CD14-positive monocyte (primary cell): ENCODE measurements around the gene HDAC7. TPM values are rescaled to one million over a fixed set of nuclear protein-coding genes. Genes with fewer than 3 reads are reported as not detected.
A peak's percentile ranks its signal among the peaks of the same experiment; 100 is the strongest.

Experiments used
- DNase-seq, 3 donors: peaks; one replicate each; pipeline ENCODE4 v3.0.0-alpha.2; 2011 to 2022
- H2AFZ ChIP-seq: 2 replicates; pipeline ENCODE4 v1.6.0; 2012; ENCODE audit warnings: mild to moderate bottlenecking, low read depth, low read length, inconsistent platforms; ENCODE audit not compliant: insufficient read depth, poor library complexity, severe bottlenecking
- H3K27ac ChIP-seq, 2 donors: 1 replicate in 1 of 2; 2 replicates in 1 of 2; pipeline ENCODE4 v1.5.1; 2012 to 2013; ENCODE audit warnings: low read length in 2 of 2, control low read depth in 1 of 2, inconsistent platforms in 1 of 2, low read depth in 1 of 2, mild to moderate bottlenecking in 1 of 2
- H3K27me3 ChIP-seq, 2 donors: one replicate each; pipeline versions ENCODE4 v1.6.0 to v1.6.1; 2011 to 2013; ENCODE audit warnings: low read length in 2 of 2; ENCODE audit not compliant: control insufficient read depth in 2 of 2, insufficient read depth in 2 of 2
- H3K36me3 ChIP-seq, 2 donors: replicated peaks in 1 of 2; 1 replicate in 1 of 2; 2 replicates in 1 of 2; pipeline versions ENCODE4 v1.5.1 to v1.6.1; 2012 to 2013; ENCODE audit warnings: low read length in 2 of 2, control low read depth in 1 of 2, inconsistent platforms in 1 of 2, mild to moderate bottlenecking in 1 of 2; ENCODE audit not compliant: insufficient read depth in 2 of 2, control insufficient read depth in 1 of 2
- H3K4me1 ChIP-seq, 2 donors: 1 replicate in 1 of 2; 2 replicates in 1 of 2; pipeline versions ENCODE4 v1.5.1 to v1.6.1; 2012 to 2013; ENCODE audit warnings: low read length in 2 of 2, control low read depth in 1 of 2, inconsistent platforms in 1 of 2, mild to moderate bottlenecking in 1 of 2, moderate library complexity in 1 of 2; ENCODE audit not compliant: insufficient read depth in 2 of 2, control insufficient read depth in 1 of 2
- H3K4me2 ChIP-seq: replicated peaks from 2 replicates; pipeline ENCODE3; 2012; ENCODE audit warnings: low read length, moderate library complexity, mild to moderate bottlenecking; ENCODE audit not compliant: poor library complexity, severe bottlenecking; ENCODE audit errors: extremely low read depth
- H3K4me3 ChIP-seq, 3 experiments: fragments of 200-600 bp in 1 of 3; sonication (generic) in 1 of 3; replicated peaks in 1 of 3; 1 replicate in 2 of 3; 2 replicates in 1 of 3; pipeline ENCODE4 v1.5.1; 2011 to 2013; ENCODE audit warnings: low read length in 3 of 3, mild to moderate bottlenecking in 3 of 3, control low read depth in 2 of 3, low read depth in 2 of 3, inconsistent platforms in 1 of 3, moderate library complexity in 1 of 3
- H3K79me2 ChIP-seq: 2 replicates; pipeline ENCODE4 v1.6.0; 2012; ENCODE audit warnings: mild to moderate bottlenecking, control low read depth, inconsistent platforms, low read length, moderate library complexity; ENCODE audit not compliant: insufficient read depth
- H3K9ac ChIP-seq: 2 replicates; pipeline ENCODE4 v1.6.0; 2017; ENCODE audit warnings: low read length, mild to moderate bottlenecking; ENCODE audit not compliant: insufficient read depth, poor library complexity, severe bottlenecking
- H3K9me3 ChIP-seq, 2 donors: replicated peaks in 1 of 2; 1 replicate in 1 of 2; 2 replicates in 1 of 2; pipeline versions ENCODE4 v1.5.1 to v1.6.1; 2012 to 2013; ENCODE audit warnings: low read length in 2 of 2, control low read depth in 1 of 2; ENCODE audit not compliant: control insufficient read depth in 1 of 2, insufficient read depth in 1 of 2
- H4K20me1 ChIP-seq: 2 replicates; pipeline ENCODE4 v1.6.0; 2012; ENCODE audit warnings: mild to moderate bottlenecking, low read length, control low read depth, moderate library complexity; ENCODE audit not compliant: insufficient read depth
- H3K27ac Mint-ChIP-seq, 7 donors: one replicate each; pipeline ENCODE4 v1.8.0; 2020; ENCODE audit warnings: mild to moderate bottlenecking in 7 of 7, mixed read lengths in 7 of 7, moderate library complexity in 6 of 7, inconsistent platforms in 2 of 7
- H3K27me3 Mint-ChIP-seq, 3 donors: one replicate each; pipeline ENCODE4 v1.8.0; 2021 to 2022; ENCODE audit warnings: low read depth in 3 of 3, mild to moderate bottlenecking in 3 of 3, mixed read lengths in 3 of 3, moderate library complexity in 3 of 3, inconsistent platforms in 1 of 3
- H3K36me3 Mint-ChIP-seq, 2 donors: one replicate each; pipeline ENCODE4 v1.8.0; 2020; ENCODE audit warnings: mixed read lengths in 2 of 2, inconsistent platforms in 1 of 2, mild to moderate bottlenecking in 1 of 2
- H3K4me1 Mint-ChIP-seq: one replicate; pipeline ENCODE4 v1.8.0; 2020; ENCODE audit warnings: mild to moderate bottlenecking, mixed read lengths
- H3K4me3 Mint-ChIP-seq, 2 donors: one replicate each; pipeline ENCODE4 v1.8.0; 2020; ENCODE audit warnings: mild to moderate bottlenecking in 2 of 2, mixed read lengths in 2 of 2, moderate library complexity in 1 of 2
- H3K9me3 Mint-ChIP-seq, 7 donors: one replicate each; pipeline ENCODE4 v1.8.0; 2020 to 2022; ENCODE audit warnings: mixed read lengths in 7 of 7, mild to moderate bottlenecking in 6 of 7, moderate library complexity in 6 of 7, inconsistent platforms in 2 of 7
- WGBS: methylation state at CpG from one replicate; pipeline ENCODE4 v1.1.5; 2013; ENCODE audit warnings: missing lambda C conversion rate; ENCODE audit not compliant: insufficient coverage; 5-methylcytosine and 5-hydroxymethylcytosine counted together
- intact Hi-C, 2 donors: fragments of 100-400 bp; cut with micrococcal nuclease; formaldehyde crosslinking; loops; one replicate each; pipeline versions ENCODE4 v1.15.0 to v1.15.1; 2023
- polyA plus RNA-seq, 3 donors: library from polyadenylated mRNA; depleted of rRNA in 1 of 3; unstranded in 2 of 3; stranded (reverse) in 1 of 3; fragments of 300-500 nt in 2 of 3; fragments of >200 nt in 1 of 3; fragmentation: Illumina TruSeq in 2 of 3; gene quantifications; 1 replicate in 2 of 3; 2 replicates in 1 of 3; pipeline ENCODE4 v1.2.3, GENCODE V29; 2012 to 2021
- TF ChIP-seq, protein P1 (sequence below): fragments of 200-600 bp; IDR thresholded peaks from one replicate; pipeline ENCODE4 v1.8.0; 2022; ENCODE audit warnings: antibody characterized with exemption, mild to moderate bottlenecking

The HDAC7 gene
- polyA plus RNA-seq, 3 donors: 5.9 to 79.2 (median 8.4) TPM

DNA sequence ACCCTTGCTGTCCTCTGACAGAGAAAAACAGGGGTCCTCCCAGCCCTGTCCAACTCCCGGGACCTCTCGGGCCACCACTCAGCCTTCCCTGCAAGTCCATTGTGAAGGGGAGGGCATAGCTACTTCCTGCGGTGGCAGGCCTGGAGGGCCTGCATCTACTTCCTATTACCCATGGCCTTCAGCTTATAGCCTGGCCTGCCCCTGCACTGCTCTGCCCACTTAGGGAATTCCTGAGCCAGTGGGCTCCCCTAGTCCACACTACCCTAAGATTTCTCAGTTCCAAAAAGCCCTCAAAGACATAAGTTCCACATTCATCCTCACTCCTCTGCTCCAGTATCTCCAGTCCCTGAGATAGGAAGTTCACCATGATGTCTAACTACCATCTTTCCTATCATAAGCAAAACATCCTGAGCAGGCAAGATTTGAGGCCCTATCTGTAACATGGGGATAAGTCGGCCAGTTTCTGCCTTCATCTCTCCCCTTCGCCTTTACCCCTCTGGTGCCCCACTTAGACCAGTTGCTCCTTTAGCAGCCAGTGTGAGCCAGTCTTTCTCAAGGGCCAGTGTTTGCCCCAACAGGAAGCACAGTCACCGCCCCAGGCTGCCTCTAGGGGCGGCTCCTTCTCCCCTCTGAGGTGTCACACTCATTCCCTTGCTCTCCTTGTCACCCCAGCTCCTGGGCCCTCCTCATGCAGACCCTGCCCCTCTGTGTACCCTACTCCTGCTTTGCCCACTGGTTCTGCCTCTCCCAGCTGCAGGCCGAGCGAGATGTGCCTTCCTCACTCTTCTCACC, 10.9 kb downstream of the HDAC7 start:
- peak overlapping the region; percentile 57 to 88 for H3K4me3 Mint-ChIP-seq
- 5% methylated on average over 5 of the region's 9 CpGs for WGBS
- peak overlapping the region; percentile 4 for H2AFZ ChIP-seq
- peak overlapping the region; percentile 87 to 91 for H3K27ac ChIP-seq
- peaks cover 89% of the 10 kb centered on the region for H3K4me1 Mint-ChIP-seq
- H3K79me2 ChIP-seq: peaks cover 98% of the 10 kb centered on the region
- H3K9me3 Mint-ChIP-seq: no peaks in the 10 kb centered on the region
- peak overlapping the region in 2 of 3 experiments; percentile 0 to 50 for H3K4me3 ChIP-seq
- peak overlapping the region; percentile 53 for H3K9ac ChIP-seq
- intact Hi-C loops: loop anchor here in 1 of 2 donors (2.0 kb wide), 1 partner anchor 14 kb away; no protein-coding TSS in a partner anchor
- H3K27me3 ChIP-seq: no peaks in the 10 kb centered on the region
- TF ChIP-seq, protein P1, sequence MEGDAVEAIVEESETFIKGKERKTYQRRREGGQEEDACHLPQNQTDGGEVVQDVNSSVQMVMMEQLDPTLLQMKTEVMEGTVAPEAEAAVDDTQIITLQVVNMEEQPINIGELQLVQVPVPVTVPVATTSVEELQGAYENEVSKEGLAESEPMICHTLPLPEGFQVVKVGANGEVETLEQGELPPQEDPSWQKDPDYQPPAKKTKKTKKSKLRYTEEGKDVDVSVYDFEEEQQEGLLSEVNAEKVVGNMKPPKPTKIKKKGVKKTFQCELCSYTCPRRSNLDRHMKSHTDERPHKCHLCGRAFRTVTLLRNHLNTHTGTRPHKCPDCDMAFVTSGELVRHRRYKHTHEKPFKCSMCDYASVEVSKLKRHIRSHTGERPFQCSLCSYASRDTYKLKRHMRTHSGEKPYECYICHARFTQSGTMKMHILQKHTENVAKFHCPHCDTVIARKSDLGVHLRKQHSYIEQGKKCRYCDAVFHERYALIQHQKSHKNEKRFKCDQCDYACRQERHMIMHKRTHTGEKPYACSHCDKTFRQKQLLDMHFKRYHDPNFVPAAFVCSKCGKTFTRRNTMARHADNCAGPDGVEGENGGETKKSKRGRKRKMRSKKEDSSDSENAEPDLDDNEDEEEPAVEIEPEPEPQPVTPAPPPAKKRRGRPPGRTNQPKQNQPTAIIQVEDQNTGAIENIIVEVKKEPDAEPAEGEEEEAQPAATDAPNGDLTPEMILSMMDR: peak; percentile 55
- H3K27me3 Mint-ChIP-seq: peaks cover 0 to 3% (median 2%) of the 10 kb centered on the region in 3 donors
- H3K36me3 Mint-ChIP-seq: peaks cover 28 to 39% of the 10 kb centered on the region in 2 donors
- DNase-seq: peak; percentile 75 to 90 (median 85)
- H3K9me3 ChIP-seq: no peaks in the 10 kb centered on the region
- H3K4me2 ChIP-seq: peak overlapping the region; percentile 55
- peaks cover 17% of the 10 kb centered on the region for H4K20me1 ChIP-seq
- H3K4me1 ChIP-seq: peaks cover 69 to 82% of the 10 kb centered on the region in 2 donors
- peak overlapping the region; percentile 94 to 98 (median 95) for H3K27ac Mint-ChIP-seq
- H3K36me3 ChIP-seq: peaks cover 11 to 23% of the 10 kb centered on the region in 2 donors

DNA sequence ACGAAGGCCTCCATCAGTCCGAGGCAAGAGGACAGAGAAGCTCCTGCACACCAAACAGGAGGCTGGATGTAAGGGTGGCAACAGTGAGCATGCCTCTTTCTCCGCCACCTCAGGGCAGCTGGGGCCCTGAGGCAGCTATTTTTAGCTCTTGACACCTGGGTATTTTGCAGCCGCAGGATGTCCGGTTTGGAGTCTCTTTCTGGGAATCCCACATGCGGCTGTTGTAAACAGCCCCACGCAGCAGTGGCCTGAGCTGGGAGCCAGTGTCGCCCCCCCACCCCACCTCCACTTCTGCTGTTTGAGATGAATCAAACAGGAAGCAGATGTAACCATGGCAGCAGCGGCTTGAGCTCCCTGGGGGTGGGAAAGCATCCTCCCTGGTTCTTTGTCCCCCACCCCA, 11.7 kb downstream of the HDAC7 start:
- H3K36me3 ChIP-seq: peaks cover 11 to 24% of the 10 kb centered on the region in 2 donors
- H3K27ac ChIP-seq: peak overlapping the region; percentile 87 to 91
- H4K20me1 ChIP-seq: peaks cover 22% of the 10 kb centered on the region
- H3K4me2 ChIP-seq: peak overlapping the region; percentile 55
- H3K36me3 Mint-ChIP-seq: peaks cover 28 to 41% of the 10 kb centered on the region in 2 donors
- H3K27me3 Mint-ChIP-seq: peaks cover 0 to 3% (median 2%) of the 10 kb centered on the region in 3 donors
- peak overlapping the region; percentile 94 to 98 (median 95) for H3K27ac Mint-ChIP-seq
- peak overlapping the region; percentile 4 for H2AFZ ChIP-seq
- H3K9me3 ChIP-seq: no peaks in the 10 kb centered on the region
- intact Hi-C loops: loop anchor here in 1 of 2 donors (2.0 kb wide), 1 partner anchor 15 kb away; no protein-coding TSS in a partner anchor
- WGBS: 12% methylated on average over 6 of the region's 9 CpGs
- H3K79me2 ChIP-seq: peaks cover 98% of the 10 kb centered on the region
- peaks cover 90% of the 10 kb centered on the region for H3K4me1 Mint-ChIP-seq
- peak overlapping the region; percentile 57 to 88 for H3K4me3 Mint-ChIP-seq
- TF ChIP-seq, protein P1: no peak
- H3K4me1 ChIP-seq: peaks cover 69 to 82% of the 10 kb centered on the region in 2 donors
- no peaks in the 10 kb centered on the region for H3K9me3 Mint-ChIP-seq
- DNase-seq: peak in 2 of 3 donors; percentile 65 to 66
- H3K9ac ChIP-seq: peak overlapping the region; percentile 53
- peak overlapping the region in 2 of 3 experiments; percentile 0 to 50 for H3K4me3 ChIP-seq
- H3K27me3 ChIP-seq: no peaks in the 10 kb centered on the region
